ENCODE measurements around the gene RNF167. TPM values are rescaled to one million over a fixed set of nuclear protein-coding genes. Genes with fewer than 3 reads are reported as not detected.
A peak's percentile ranks its signal among the peaks of the same experiment; 100 is the strongest.

Gene RNF167
- 10 to 100 TPM; 15.9 to 23.4 TPM for total RNA-seq
- polyA plus RNA-seq: 10 to 100 TPM; 25.4 to 72.6 TPM

DNA sequence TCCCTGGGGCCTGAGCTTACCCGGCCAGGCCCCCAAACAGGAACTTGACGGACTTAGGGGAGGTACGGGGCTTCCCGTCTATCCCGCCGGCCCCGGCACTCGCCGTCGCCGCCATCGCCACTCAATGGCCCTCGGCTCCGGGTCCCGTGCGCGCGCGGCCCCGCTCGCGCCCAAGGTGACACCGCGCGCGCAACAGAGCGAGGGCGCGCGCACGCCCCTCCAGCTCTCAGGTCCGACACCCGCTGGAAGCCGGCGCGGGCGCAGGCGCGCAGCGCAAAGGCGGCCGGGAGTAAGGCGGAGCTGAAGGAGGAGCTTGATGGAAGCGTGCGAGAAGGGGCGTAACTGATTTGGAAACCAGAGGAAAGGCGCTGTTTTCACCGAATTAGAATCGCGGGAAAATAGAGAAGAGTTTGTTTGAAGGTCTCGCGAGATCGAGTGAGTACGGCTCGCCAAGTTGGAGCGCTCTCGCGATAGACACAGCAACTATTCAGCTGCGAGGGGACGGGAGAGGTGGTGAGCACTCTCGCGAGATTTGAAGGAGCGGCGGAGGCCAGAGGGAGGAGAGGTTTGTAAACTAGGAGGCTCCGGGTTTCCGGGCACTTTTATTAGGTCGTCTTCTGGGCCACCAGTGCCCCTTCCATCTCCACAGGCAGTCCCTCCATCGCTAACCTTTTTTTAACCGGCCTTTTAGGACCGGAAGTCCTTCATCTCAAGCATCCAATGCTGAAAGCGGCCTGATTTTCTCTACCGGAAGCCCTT is at the start of gene RNF167, which contains the start of gene SLC25A11:
Gene RNF167 (plus strand): TSS at position 473 of the 759 bp plus-strand sequence. CDS start 642 bp downstream, outside the sequence.
Gene SLC25A11 (minus strand): TSS at position 251 of the 759 bp plus-strand sequence. CDS start 136 bp downstream, at position 115.
- H3K9ac ChIP-seq (ENCODE audit: low read depth in 1 of 2, low read length in 2 of 2): peak within 1 kb of the TSS; percentile 80 to 93
- peak; percentile 92 for DNase-seq (ENCODE audit: low spot score)
- peak within 1 kb of the TSS; percentile 89 to 90 for H3K27ac ChIP-seq (ENCODE audit: low read depth in 1 of 2, low read length in 2 of 2)
- peaks cover 4 to 27% (median 16%) of the 10 kb centered on the region in 4 donors for H3K36me3 ChIP-seq (ENCODE audit: control insufficient read depth in 4 of 4, insufficient read depth in 3 of 4, low read depth in 1 of 4, low read length in 3 of 4)
- H3K27me3 ChIP-seq (ENCODE audit: control insufficient read depth in 4 of 4, insufficient read depth in 4 of 4, low read length in 3 of 4): no peaks in the 10 kb centered on the region
- H3K4me3 ChIP-seq (ENCODE audit: low read depth in 1 of 3, low read length in 3 of 3): peak within 1 kb of the TSS; percentile 79 to 89 (median 83)
- H3K9me3 ChIP-seq (ENCODE audit: control insufficient read depth in 4 of 4, low read length in 3 of 4): no peaks in the 10 kb centered on the region
- TF ChIP-seq RAD21 (IDR thresholded peaks at IDR 0.05) (peak in 1 of 2 donors; percentile 12), HNF4A (conservative IDR thresholded peaks at IDR 0.05) (peak in 1 of 2 donors; percentile 9), FOXA1 (IDR thresholded peaks at IDR 0.05) (peak; percentile 41), JUND (IDR thresholded peaks at IDR 0.05) (peak; percentile 18 to 61), SP1 (IDR thresholded peaks at IDR 0.05) (peak; percentile 72), YY1 (IDR thresholded peaks at IDR 0.05) (peak; percentile 74), EGR1 (IDR thresholded peaks at IDR 0.05; ENCODE audit: low read depth in 2 of 2) (peak in 1 of 2 donors; percentile 24), RXRA (IDR thresholded peaks at IDR 0.05) (peak in 1 of 2 donors; percentile 7), FOXA2 (IDR thresholded peaks at IDR 0.05) (peak; percentile 33), HNF4G (IDR thresholded peaks at IDR 0.05) (no peak), TAF1 (conservative IDR thresholded peaks at IDR 0.05) (no peak), GABPA (IDR thresholded peaks at IDR 0.05 in 1 of 2, conservative IDR thresholded peaks at IDR 0.05 in 1 of 2) (peak; percentile 93 to 95), NR2F2 (IDR thresholded peaks at IDR 0.05) (peak; percentile 19)
- TF ChIP-seq, protein P1, sequence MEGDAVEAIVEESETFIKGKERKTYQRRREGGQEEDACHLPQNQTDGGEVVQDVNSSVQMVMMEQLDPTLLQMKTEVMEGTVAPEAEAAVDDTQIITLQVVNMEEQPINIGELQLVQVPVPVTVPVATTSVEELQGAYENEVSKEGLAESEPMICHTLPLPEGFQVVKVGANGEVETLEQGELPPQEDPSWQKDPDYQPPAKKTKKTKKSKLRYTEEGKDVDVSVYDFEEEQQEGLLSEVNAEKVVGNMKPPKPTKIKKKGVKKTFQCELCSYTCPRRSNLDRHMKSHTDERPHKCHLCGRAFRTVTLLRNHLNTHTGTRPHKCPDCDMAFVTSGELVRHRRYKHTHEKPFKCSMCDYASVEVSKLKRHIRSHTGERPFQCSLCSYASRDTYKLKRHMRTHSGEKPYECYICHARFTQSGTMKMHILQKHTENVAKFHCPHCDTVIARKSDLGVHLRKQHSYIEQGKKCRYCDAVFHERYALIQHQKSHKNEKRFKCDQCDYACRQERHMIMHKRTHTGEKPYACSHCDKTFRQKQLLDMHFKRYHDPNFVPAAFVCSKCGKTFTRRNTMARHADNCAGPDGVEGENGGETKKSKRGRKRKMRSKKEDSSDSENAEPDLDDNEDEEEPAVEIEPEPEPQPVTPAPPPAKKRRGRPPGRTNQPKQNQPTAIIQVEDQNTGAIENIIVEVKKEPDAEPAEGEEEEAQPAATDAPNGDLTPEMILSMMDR (IDR thresholded peaks at IDR 0.05; ENCODE audit: low read depth, low read length, missing input control): no peak
- TF ChIP-seq, protein P2, sequence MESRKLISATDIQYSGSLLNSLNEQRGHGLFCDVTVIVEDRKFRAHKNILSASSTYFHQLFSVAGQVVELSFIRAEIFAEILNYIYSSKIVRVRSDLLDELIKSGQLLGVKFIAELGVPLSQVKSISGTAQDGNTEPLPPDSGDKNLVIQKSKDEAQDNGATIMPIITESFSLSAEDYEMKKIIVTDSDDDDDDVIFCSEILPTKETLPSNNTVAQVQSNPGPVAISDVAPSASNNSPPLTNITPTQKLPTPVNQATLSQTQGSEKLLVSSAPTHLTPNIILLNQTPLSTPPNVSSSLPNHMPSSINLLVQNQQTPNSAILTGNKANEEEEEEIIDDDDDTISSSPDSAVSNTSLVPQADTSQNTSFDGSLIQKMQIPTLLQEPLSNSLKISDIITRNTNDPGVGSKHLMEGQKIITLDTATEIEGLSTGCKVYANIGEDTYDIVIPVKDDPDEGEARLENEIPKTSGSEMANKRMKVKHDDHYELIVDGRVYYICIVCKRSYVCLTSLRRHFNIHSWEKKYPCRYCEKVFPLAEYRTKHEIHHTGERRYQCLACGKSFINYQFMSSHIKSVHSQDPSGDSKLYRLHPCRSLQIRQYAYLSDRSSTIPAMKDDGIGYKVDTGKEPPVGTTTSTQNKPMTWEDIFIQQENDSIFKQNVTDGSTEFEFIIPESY (IDR thresholded peaks at IDR 0.05): peak; percentile 100
- TF ChIP-seq, protein P3, sequence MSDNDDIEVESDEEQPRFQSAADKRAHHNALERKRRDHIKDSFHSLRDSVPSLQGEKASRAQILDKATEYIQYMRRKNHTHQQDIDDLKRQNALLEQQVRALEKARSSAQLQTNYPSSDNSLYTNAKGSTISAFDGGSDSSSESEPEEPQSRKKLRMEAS (IDR thresholded peaks at IDR 0.05): peak; percentile 77
- TF ChIP-seq, protein P4, sequence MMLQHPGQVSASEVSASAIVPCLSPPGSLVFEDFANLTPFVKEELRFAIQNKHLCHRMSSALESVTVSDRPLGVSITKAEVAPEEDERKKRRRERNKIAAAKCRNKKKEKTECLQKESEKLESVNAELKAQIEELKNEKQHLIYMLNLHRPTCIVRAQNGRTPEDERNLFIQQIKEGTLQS (IDR thresholded peaks at IDR 0.05): peak; percentile 14
- TF ChIP-seq, protein P5, sequence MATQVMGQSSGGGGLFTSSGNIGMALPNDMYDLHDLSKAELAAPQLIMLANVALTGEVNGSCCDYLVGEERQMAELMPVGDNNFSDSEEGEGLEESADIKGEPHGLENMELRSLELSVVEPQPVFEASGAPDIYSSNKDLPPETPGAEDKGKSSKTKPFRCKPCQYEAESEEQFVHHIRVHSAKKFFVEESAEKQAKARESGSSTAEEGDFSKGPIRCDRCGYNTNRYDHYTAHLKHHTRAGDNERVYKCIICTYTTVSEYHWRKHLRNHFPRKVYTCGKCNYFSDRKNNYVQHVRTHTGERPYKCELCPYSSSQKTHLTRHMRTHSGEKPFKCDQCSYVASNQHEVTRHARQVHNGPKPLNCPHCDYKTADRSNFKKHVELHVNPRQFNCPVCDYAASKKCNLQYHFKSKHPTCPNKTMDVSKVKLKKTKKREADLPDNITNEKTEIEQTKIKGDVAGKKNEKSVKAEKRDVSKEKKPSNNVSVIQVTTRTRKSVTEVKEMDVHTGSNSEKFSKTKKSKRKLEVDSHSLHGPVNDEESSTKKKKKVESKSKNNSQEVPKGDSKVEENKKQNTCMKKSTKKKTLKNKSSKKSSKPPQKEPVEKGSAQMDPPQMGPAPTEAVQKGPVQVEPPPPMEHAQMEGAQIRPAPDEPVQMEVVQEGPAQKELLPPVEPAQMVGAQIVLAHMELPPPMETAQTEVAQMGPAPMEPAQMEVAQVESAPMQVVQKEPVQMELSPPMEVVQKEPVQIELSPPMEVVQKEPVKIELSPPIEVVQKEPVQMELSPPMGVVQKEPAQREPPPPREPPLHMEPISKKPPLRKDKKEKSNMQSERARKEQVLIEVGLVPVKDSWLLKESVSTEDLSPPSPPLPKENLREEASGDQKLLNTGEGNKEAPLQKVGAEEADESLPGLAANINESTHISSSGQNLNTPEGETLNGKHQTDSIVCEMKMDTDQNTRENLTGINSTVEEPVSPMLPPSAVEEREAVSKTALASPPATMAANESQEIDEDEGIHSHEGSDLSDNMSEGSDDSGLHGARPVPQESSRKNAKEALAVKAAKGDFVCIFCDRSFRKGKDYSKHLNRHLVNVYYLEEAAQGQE (IDR thresholded peaks at IDR 0.05): peak; percentile 45
- WGBS: under 1% methylated on average over 72 of the region's 72 CpGs
- peaks cover 8 to 47% (median 34%) of the 10 kb centered on the region in 4 donors for H3K4me1 ChIP-seq (ENCODE audit: control insufficient read depth in 4 of 4, insufficient read depth in 4 of 4, low read length in 3 of 4)

Measured in liver (tissue), 9 donors.